GM18511 (cell line): Measurements from ENCODE around the gene TMEM9.

Source experiments
- ATAC-seq: cut with Tn5 transposase; IDR thresholded peaks from one replicate; pipeline ENCODE4 v1.9.1; 2021; ENCODE audit warnings: mild to moderate bottlenecking, moderate library complexity; ENCODE audit not compliant: unreplicated experiment

TMEM9 gene

DNA sequence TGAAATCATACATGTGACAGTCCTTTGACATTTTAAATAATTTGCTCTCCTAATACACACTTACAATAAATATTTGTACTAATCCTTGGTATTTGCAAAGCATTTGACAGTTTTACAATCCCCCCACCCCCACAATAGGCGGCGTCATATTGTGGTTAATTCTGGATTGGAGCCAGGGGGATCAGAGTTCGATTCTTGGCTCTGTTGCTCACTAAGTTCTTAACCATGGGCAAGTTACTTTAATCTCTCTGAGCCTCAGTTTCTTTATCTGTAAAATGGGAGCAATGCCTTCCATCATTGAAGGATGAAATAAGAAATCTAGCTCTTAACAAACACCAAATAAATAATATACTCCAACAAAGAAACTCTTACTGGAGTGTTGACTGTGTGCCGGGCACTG is 65.9 kb downstream of the TMEM9 start:
- ATAC-seq: no peak

DNA sequence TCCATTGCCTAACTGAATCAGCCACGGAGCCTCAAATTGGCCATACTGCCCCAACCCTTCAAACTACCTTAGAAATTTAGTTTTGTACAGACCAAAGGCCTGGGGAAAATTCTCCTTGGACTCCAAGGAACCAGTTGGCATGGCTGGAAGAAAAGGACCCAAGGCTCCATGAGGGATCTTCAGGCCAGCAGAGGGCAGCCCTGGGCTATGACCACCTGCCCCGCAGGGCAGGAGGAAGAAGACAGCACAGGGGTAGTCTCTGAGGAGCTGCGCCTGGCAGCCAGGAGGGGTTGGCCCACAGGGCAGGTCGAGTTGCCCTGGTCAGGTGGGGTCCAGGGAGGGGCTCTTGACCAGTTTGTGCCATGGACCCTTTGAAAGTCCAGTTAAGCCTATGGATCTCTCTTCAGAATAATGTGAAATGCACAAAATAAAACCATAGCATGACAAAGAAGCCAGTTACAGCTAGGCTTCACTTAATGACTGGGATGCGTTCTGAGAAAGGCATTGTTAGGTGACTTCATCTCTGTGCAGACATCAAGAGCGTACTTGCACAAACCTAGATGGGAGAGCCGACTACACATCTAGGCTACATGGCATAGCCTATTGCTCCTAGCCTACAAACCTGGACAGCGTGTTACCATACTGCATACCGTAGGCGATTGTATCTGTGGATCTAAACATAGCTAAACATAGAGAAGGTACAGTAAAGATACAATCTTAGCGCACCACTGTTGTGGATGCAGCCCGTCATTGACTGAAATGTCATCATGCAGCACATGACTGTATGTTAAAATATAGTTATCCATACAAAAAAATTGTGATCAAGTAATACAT is 68.2 kb downstream of the TMEM9 start:
- ATAC-seq: no peak
